ENCODE measurements around the gene SHC3.

SHC3 gene

DNA sequence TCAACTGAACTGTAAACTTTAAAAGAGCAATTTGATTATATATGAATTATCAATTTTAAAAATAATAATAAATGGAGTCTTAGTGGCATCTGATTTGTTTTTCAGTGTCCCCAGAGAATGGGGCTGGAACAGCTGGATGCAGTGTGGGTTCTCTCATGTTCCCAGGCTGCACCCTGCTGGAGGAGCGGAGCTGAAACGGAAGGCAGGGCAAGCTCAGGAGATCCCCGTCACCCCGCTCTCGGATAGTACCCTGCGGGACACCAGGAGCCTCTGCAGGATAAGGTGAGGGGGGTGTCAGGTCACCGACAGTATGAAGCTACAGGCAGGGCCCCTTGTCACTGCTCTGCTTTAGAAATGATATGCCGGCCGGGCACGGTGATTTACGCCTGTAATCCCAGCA, 130.0 kb downstream of the SHC3 start:
- DNase-seq: no peak

DNA sequence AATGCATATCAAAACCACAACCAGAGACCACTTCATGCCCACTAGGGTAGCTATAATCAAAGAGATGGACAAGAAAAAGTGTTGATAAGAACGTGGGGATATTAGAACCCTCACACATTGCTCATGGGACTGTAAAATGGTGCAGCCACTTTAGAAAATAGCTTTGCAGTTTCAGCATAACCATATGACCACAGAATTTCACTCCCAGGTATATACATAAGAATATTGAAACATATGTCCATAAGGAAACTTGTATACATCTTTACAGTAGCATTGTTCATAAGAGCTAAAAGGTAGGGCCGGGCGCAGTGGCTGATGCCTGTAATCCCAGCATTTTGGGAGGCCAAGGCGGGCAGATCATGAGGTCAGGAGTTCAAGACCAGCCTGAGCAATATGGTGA, 131.0 kb downstream of the SHC3 start:
- no peak for DNase-seq

DNA sequence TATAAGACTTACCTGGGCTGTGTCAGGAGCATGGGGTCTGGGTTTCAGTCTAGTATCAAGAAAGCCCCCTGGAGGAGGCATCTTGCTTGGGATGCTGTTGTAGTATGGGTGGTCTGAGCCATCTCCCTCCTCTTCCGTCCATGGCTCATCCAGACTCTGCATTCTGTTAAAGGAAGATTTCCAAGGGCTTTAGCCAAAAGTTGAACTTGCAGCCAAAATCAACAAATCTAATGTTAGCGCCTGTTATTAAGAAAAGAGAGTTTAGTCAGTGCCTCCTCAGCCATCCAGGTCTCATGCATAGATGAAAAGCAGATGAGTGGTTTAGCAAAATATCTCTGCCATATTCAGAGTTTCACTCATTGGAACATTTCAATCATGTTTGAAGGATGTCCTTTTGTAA, 131.8 kb downstream of the SHC3 start:
- DNase-seq: no peak

DNA sequence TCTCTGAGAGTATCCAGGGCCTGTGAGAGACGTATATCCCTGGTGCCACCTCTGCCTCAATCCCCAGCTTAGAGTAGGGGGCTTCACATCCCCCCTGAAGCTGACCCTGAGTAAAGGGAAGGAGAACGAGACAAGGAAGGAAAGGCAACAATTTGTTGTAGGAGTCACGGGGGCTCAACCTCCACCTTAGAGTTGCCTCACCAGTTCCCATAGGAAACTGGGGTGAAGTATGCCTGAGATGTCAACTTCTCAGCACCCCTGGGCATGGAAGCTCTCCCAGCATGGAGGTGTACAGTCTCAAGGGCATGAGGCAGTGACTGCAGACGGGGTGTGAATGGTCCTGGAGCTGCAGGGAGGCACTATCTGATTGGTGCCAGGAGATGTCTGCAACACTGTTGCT, 133.7 kb downstream of the SHC3 start:
- no peak for DNase-seq

DNA sequence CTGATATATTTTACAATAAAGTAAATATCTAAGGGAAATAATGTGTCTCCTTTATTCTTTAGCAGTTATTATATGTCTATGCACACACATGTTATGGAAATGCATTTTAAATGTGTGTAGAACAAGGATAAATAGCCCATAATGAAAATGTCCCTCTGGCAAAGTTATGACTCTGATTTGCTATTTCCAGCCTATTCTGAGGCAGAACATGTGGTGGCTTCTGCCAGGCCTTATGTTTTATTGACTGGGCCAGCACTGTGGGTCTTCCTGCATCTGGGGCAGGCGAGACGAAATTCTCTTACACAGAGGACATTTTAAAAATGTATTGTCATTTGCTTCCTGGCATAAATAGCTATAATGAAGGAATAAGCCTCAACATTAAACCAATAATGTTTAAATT, 134.5 kb downstream of the SHC3 start:
- no peak for DNase-seq

DNA sequence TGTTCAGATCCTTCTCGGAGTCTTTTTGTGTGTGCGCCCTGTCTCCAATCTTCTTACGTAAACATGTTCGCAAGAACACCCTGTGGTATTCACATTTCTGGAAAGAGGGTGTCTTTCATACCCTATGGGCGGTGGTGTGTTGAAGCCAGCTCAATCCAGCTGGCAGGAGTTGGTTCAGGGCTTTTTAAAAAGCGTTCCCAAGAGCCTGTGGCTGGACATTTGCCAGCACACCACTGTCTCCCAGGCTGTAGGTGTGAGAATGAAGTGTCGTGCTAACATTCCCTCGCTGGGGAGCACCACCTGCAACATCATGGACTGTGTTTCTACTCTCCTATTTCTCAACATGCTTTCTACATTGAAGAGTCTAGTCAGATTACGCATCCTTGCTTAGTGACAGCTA, 135.6 kb downstream of the SHC3 start:
- no peak for DNase-seq

DNA sequence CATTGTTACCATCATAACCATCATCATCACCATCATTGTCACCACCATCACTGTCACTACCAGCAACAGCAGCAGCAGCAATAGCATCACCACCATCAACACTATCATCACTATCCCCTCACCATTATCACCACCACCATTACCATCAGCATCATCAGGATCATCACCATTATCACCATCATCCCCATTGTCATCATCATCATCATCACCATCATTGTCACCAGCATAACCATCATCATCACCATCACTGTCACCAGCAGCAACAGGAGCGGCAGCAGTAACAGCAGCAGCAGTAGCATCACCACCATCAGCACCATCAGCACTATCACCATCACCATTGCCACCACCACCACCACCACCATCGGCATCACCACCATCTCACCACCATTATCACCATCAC, 139.0 kb downstream of the SHC3 start:
- DNase-seq: no peak

DNA sequence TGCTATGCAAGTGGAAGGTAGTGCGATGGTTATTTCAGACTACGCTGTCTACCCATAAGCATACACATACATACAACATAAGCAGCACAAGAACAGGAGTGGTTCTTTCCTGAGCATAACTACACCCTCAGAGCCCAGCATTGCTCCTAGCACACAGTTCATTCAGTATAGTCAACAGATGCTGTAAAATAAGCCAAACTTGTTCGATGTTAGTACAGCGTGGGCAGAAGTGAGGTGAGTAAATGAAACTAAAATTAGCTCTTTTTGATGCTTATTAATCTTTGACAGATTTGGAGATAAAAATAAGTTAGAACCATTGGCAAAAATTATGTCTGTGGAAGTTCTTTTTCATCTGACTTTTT, 139.5 kb downstream of the SHC3 start:
- DNase-seq: no peak

DNA sequence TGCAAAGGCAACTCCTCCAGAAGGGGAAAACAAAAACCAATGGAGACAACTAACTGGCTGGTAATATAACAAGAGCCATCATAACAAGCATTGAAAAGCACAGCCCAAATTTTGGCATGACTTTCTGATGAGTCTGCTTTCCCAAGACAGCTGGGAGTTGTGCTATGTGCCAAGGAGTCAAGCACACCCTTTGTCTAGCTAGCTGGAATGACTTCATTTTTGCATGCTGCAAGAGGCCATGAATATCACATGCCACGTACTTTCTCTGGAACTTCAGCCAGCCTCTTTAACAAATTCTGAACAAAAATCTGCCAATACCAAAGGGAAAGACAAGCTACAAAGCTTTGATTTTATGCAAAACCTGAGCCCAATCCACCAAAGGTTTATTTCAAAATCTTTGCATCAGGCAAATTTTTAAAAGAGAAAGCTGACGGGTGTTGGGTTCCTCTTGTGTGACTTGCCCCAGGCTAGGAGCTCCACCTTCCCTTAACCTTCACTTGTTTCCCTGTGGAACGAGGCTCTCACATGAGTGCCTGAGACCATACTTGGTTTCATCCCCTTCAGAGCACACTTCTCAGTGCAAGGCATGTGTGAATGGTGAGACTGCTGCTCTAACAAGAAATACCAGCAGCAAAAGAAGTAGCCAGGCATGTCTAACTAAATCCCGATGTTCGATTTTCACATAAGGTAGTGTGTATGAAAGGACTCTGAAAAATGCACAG, 140.1 kb downstream of the SHC3 start:
- DNase-seq: no peak

DNA sequence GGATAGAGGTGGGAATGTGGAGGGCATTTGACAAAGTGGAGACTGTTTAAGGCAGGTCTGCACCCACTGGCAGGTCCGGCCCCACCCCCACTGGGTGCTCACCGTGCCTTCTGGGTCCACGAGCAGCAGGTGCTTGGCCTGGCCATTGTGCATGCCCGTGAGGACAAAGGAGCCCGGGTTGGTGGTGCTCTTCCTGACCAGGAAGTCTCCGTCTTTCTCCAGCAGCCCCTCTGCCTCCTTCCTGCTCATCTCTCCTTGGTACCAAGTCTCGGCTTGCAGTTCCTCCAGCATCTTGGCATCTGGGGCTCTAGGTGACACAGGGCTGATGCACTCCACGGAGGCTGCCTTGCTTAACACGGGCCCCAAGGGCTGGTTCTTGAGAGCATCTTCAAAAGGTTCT, 140.7 kb downstream of the SHC3 start:
- DNase-seq: no peak

DNA sequence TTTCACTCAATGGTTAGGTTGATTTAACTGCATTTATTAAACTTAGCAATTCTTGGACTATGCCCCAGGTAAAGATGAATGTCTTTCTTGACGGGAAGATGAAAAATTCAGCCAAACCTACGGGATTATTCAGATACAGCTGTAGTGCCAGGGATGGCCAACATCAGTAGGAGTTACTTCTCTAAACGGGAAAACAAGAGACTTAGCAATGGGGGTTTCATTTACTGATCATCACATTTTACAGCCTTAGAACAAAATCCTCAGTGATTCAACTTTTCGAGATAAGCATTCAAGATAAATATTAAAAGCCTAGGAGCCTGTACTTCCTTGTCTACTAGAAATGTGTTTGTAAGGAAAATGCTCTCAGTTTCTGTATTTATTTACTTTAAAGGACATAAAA, 141.3 kb downstream of the SHC3 start:
- DNase-seq: no peak

DNA sequence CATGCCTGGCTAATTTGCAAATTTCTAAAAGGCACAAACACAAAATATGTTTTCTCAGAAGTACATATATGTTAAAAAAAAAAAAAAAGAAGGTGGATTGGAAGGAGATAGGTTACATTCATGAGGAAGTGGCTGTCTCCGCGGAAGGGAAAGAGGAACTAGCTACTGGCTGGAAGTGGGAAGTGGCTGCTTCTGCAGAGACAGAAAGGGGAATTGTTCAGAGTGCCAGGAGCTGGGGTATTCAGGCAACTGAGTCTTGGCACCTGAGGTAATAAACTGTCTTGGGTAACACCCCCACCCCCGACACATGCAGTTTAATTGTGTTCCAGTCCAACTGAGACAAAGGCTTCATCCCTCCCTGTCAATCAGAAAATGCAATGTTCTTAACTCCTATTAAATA, 141.7 kb downstream of the SHC3 start:
- DNase-seq: no peak

DNA sequence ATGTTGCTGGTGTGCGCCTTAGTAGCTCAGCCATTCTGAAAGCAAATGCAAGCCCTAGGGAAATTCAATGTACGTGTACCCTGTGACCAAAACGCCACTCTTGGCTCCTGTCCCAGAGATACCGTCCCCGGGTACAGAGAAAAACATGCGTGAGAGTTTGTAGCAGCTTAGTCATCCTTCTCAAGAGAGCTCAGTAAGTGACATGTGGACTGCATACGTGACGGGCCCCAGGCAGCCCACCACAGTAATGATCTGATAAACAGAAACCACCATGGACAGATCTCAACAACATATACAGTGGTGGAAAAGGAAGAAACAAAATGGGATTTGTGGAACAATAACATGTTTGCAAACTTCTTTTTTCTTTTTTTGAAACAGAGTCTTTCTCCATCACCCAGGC, 142.2 kb downstream of the SHC3 start:
- DNase-seq: no peak

DNA sequence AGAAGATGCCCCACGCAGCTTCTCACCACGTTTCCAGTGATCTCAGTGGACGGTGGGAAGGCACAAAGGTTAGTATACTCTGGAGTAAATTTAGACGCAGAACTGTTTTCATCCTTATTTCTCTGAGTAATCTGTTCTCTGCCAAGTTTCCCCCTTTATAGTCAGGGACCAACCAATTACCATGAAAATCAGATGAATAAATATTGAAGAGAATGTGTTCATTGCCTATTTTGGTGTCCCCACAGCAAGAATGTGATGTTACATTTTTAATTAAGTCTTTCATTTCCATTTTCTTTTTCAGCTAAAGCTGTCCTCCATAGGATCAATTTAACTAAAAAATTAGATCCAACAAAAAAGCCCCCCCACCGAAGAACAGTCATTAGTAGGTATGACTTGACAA, 146.0 kb downstream of the SHC3 start:
- no peak for DNase-seq

DNA sequence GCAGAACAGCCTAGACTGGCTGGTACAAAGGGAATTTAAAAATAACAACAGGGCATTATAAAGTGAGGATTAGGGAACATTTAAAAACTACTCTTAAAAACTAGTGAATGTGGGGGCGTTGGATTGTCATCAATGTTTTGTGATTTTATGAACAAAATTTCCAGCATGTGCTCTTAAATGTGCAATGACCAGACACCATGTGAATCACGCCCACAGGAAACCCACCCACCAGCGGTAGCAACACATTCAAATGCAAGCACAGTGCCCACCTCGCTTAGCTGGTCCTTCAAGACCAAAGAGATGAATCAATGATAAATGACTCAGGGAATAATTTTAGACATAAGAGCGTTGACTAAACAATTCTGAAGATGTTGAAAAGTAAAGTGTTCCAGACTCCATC, 146.4 kb downstream of the SHC3 start:
- no peak for DNase-seq

DNA sequence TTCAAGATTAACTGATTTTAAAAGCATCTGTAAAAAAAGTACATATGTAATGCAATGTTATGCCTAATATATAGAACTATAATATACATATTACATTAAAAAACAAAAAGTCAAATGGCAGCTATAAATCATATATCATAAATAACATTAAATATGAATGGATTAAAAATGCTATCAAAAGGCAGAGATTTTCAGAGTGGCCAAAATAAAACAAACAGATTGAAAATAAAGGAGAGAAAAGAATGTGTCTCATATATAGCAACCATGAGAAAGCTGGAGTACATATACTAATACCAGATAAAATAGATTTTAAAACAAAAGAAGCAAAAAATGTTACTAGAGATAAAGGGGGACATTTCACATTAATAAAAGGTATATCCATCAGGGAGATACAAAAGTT, 148.8 kb downstream of the SHC3 start:
- DNase-seq: no peak

DNA sequence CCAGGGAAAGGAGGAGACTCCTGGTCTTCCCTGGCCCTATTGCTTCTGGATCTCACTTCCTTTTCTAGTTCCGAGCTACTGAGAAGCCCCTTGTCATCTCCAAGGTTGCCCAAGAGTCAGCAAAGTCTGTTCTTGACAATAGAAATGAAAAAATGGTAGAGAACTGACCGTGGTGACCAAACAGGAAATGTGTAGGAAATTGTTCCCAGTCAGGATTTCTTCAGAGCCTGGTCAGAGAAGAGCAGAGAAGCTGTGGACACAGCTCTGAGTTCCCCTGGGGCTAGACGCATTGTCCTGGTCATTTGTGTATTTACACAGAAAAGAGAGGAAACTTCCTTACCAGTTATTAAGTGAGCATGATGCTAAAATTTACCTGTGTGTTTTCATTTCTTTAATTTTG, 151.7 kb downstream of the SHC3 start:
- no peak for DNase-seq

DNA sequence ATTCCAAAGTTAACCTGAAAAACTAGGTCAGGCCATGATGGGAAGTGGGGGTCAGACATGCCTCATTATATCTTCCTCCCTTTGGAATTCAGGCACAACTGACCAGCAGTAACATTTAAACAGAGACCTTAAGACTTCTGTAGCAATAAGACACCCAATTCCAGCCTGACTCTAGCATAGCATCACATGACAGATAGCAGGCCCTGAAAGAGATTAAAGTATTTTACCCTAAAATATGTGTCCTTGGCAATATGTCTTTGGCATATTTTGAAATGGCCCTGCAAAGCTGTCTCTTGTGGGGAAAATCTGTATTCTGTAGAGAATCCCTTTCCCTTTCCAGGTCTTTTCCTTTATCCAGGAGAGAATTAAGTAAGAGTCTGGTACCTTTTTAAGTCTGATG, 153.1 kb downstream of the SHC3 start:
- no peak for DNase-seq

DNA sequence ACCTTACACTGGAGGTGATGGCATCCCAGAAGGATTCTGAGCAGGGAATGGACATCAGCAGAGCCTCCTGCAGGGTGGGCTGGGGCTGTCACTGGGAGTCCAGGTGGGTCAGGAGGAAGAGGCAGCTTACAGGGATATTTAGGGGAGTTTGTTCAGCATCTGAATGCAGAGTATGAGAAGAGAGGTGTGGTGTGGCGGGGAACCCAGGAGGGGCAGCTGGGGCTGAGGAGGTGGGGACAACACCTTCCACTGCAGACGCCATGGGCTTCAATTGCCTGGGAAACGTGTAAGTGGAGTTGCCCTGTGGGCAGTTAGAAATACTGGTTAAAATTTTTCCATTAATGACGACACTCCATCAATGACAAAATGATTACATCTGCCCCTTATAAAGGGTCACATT, 153.9 kb downstream of the SHC3 start:
- no peak for DNase-seq

DNA sequence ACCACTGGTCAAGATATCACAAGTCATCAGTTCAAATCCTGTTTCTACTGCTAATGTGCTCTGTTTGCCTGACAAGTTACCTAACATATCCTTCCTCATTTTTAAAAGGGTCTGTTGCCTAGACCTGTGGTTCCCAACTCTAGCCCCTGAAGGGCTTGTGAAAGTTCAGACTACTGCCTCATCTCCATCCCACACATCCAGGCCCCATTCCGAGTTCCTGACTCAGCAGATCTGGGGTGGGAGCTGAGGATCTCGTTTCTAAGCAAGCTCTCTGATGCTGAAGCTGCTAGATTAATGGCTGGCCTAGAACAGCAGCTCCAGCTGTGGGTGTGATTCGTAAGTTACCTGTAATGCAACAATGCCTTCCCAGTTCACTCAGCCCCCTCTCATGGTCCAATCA, 154.9 kb downstream of the SHC3 start:
- DNase-seq: no peak

DNA sequence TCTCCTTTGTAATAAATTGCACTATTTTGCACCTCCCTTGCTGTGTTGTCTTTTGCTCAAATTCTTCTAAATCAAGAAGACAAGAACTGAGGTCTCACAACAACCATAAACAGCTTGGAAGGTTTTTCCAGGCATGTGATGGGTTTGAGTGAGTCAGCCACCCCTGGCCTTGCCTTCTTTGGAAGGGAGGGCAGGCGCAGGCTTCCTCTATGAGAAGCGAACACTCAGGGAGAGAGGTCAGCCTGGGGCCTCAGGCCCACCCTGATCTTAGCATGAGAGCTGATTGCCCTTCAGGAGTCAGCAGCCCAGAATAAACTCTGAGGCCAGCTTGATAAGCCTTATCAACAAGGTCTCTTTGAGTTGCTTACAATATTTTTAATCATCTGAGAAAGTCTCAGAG, 155.7 kb downstream of the SHC3 start:
- no peak for DNase-seq

DNA sequence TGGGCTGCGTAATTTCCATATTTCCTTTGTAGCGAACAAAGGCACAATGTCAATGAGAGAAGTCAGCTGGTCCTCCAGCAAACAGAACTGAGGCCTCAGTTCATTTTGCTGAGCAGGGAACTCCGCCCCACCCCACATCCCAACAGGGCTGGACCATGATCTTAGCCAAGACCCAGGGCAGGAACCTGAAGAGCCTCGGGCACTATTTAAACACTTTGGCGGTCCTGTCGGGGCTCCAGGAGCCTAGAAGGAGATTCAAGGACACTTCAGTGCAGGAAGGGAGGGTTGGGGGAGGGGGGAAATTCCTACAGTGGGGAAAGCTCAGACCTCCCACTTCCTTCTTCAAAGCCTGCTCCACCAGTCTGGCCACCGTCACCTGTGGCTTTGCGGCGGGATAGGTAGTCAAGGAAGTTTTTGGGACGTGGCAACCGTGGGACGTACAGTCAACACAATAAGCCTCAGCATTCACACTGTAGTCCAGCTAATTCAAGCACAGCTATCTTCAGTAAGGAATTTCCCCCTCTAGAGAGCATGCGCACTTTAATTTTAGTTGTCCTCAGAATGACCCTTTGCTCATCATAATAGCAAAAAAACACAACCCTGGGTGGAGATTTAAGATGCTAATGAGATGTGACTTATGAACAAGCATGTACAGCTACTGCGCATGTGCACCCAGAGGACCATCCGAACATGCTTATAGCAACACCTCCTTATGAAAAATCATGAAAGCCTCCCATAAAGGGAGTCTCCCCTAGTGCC, 156.4 kb downstream of the SHC3 start:
- no peak for DNase-seq

DNA sequence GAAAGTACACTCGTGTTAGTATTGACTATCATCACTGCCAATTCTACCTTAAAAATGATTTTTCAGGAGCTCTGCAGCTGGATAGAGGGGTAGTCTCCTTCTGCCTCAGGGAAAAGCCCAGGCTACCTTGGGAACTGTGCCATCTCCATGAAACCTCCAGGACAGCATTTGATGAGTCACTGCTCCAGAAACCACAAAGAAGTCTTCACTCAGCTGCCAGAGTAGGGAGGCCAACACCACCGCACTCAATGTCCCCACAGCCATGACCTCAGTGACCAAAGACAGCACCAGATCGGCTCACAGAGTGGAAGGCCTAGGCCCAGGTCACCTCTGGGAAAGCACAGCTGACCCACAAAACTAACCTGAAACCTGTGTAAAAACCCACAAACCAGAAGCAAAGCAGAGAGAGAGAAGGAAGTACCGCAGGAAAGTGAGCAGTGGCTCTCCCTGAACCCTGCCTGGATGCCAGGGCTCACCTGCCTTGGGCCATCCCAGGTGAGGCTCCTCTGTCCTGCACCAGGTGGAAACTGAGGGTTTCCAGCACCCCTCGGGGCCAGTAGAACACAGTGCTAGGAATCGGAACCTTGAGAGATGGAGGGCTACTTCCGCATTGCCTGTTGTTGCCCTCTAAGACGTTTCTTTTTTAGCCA, 157.3 kb downstream of the SHC3 start:
- no peak for DNase-seq

DNA sequence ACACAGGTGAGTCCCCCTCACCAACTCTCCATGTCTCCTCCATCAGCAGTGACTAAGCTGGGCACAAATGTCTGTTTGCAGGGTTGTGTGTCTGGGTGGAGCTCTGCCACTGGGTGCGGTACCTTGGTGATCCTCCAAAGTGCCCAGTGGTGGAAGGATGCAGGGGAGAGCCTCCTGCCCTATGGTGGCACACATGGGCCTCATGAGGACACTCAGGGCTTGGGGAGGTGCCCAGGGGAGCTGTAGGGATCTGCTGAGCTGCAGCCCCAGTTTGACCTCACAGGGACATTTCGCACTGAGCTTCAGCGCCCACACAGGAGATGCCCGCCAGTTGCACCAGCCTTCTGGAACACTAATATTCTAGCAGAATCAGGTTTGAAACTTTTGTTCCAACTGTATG, 157.9 kb downstream of the SHC3 start:
- no peak for DNase-seq

DNA sequence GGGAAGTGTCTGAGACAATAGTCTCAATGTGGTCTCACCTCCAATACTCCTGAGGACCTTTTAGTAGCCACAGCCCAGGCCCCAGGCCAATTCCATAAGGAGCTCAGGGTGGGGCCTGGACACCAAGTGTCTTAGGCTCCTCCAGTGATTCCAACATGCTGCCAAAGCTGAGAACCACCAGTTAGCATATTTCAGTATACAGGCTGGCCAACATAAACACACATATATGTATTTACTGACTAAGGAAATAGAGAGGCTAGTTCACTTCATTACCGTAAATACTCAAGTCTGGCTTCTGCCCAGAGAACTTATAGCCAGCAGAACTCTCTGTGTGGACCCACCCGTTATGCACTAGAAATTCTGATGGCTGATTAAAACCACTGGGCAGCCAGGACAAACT, 163.3 kb downstream of the SHC3 start:
- no peak for DNase-seq

All from activated CD8-positive, alpha-beta memory T cell treated with anti-CD3 and anti-CD28 coated beads for 24 hours (primary cell).